Hematopoietic multipotent progenitor cell treated with erythropoietin and hydrocortisone succinate and interleukin-3 and kit ligand, for 15 days (in vitro differentiated cells): ENCODE measurements around the gene LTA.
A peak's percentile ranks its signal among the peaks of the same experiment; 100 is the strongest.
"Not testable (repeated sequence)": the region's sequence is repeated elsewhere in the genome, so short reads cannot be mapped to it uniquely, and the experiment has no call there.

ENCODE experiments used
- DNase-seq: peaks from one replicate; pipeline ENCODE4 v3.0.0-alpha.2; 2015; ENCODE audit warnings: low spot score

Gene LTA

DNA sequence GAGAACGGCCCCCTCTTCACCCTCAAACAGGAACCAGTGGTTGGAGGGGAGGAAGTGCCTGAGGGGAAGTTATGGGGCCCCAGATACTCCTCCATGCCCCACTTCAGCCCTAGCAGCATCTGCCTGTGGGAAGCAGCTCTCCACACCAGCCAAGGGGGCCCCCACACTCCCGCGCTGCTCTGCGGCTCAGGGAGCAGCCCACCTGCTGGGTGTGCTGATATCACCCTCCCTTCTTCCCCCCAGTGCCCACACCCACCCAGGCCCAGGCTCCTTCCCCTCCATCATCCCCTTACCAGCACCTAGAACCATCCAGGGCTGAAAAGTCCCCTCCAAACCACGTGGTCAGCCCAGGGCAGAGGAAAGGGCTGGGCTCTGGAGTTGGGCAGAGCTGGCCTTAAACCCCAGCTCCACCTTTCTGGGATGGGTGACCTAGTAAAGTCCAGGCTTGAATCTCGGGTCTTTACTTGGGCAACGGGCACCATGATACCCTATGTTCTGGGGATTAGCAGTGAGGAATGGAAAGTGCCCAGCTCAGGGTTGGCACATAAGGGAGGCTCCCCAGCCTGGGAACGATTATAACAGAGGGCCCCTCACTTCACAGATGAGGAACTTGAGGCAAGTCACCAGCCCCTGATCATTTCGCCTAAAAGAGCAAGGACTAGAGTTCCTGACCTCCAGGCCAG, 14.7 kb downstream of the LTA start:
- no peak for DNase-seq

DNA sequence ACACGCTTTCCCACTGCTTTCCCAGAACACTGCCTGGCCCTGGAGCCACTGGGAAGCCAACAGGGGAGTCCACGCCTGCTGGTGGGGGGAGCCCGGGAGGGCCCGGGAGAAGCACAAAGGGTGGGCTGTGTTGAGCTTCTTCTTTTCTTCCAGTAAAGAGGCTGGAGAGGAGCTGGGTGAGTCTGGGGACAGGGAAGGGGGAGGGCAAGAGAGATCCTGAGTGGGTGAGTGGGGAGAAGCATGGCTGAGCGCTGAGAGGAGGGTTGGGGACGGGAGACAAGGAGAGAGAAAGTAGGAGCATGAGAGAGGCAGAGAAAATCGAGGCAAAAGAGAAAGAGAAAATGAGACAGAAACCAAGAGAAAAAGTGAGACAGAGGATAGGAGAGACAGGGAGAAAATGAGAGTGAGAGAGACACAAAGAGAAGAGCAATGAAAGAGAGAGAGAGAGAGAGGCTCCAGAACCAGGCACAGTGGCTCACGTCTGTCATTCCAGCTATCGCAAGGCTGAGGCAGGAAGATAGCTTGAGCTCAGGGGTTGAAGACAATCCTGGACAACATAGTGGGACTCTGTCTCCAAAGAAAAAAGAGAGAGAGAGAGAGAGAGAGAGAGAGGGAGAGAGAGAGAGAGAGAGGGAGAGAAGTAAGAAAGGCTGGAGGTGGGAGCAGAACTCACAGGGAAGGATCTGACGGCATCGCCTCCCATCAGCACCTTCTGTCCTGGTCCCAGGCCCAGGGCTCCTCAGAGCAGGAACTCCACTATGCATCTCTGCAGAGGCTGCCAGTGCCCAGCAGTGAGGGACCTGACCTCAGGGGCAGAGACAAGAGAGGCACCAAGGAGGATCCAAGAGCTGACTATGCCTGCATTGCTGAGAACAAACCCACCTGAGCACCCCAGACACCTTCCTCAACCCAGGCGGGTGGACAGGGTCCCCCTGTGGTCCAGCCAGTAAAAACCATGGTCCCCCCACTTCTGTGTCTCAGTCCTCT, 16.0 kb downstream of the LTA start:
- DNase-seq: no peak

DNA sequence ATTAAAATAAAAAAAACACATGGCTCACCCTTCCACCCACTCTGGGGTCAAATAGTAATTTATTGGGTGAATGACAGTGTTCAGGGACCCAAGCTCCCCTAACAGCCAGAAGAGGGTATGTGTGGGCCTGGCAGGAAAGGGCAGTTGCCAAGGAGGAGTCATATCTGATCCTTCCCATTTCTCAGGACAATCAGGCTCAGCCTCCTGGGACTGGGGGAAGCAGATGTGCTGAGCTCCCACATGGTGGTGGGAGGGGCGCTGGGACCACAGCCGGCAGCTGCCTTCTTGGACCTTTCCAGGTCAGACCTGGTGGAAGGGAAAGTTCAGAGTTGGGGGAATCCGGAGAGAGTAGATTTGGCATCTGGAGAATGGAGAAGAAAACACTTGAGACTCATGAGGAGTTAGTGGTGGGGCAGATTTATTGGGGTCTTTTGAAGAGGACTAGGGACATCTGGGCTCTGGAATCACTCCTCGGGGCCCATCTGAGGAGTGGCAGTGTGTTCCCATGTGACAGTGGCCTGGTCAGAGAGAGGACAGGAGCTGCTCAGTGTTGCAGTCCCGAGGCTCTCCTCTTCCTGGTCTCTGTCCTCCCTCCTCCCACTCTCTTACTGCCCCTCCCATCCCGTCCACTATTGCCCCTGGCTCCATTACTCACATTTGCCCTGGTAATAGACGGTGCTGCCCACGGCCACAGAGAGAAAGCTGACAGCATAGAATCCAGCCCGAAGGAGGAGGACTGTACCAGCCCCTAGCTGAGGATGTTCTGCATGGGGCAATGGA, 17.0 kb downstream of the LTA start:
- DNase-seq: no peak

DNA sequence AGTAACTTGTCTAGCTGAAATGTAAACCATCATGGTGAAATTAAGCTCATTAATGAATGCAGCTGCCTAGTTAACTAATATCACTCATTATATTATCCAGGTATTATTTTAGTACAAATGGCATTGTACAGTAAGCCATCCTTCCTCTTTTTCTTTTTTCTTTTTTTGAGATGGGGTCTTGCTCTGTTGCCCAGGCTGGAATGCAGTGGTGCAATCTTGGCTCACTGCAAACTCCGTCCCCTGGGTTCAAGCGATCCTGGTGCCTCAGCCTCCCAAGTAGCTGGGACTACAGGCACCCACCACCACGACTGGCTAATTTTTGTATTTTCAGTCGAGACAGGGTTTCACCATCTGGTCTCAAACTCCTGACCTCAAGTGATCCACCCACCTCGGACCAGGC, 18.6 kb downstream of the LTA start:
- not testable (repeated sequence) for DNase-seq

DNA sequence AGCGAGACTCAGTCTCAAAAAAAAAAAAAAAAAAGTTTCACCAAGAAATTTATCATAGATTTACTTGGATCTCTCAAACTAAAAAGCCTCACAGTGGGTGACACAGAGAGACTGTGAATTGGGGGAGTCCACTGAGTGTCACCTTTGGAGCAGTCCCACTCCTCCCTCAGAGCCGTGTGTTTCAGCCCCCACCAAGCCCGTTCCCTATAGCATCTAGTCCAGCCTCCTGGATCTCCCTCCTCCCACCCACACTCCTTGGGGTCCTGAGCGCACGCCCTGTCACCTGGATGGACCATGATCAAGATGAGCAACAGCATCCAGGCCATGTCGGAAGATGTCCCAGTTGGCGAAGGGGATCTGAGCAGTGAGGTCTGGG, 20.3 kb downstream of the LTA start:
- no peak for DNase-seq

DNA sequence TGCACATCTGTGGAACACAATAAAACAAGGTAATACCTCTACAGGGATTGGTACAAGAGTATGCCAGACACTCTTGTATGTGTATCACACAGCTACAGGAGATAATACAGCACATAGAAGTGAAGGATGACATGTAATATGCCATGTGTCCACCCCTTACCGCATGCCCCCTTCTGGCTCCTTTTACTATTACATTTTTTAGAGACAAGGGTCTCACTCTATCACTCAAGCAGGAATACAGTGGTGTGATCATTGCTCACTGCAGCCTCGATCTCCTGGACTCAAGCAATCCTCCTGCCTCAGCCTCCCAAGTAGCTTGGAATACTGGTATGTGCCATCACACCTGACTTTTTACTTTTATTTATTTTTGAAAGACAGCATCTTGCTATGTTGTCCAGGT, 24.9 kb downstream of the LTA start:
- DNase-seq: peak; percentile 43

DNA sequence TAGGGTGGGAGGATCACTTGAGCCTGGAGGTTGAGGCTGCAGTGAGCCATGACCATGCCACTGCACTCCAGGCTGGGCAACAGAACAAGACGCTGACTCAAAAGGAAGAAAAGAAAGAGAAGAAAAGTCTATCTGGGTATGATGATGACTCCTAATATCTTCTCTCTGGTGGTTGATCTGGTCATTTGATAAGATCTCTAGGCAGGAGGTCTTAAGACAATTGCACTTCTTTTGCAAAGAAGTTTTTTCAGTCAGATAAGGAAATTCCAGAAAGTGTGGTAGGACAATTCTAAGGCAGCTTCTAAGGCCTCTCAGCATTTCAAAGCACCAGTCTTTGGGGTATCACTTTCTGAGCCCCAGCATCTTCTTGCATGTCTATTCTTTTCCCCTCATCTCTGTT, 35.2 kb downstream of the LTA start:
- DNase-seq: no peak

DNA sequence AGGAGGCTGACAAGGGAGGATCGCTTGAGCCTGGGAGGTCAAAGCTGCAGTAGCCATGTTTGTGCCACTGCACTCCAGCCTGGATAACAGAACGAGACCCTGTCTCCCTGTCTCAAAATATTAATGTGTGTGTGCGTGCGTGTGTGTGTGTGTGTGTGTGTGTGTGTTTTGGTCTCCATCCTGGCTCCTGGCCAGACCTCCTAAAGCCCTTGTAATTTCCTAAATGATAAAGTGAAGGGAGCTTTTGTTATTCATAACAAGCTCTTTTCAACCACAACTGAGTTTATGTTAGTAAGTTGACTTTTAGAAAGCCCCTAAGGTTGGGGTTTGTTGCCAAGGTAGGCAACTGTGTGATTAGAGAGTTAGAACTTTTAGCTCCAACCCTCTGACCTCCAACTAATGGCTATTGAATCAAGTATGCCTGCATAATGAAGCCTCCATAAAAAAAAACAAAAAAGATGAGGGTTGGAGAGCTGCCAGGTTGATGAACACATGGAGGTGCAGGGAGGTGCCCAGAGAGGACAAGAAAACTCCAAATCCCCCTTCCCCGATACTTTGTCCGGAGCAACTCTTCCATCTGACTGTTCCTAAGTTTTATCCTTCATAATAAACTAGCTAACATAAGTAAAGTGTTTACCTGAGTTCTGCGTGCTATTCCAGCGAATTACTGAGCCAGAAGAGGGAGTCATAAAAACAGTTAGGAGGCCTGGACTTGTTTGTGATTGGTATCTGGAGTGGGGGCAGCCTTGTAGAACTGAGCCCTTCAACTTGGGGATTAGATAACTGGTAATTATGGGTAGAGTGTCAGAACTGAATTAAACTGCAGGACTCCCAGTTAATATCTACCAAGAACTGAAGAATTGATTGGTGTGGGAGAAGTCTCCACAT, 37.7 kb downstream of the LTA start:
- no peak for DNase-seq

DNA sequence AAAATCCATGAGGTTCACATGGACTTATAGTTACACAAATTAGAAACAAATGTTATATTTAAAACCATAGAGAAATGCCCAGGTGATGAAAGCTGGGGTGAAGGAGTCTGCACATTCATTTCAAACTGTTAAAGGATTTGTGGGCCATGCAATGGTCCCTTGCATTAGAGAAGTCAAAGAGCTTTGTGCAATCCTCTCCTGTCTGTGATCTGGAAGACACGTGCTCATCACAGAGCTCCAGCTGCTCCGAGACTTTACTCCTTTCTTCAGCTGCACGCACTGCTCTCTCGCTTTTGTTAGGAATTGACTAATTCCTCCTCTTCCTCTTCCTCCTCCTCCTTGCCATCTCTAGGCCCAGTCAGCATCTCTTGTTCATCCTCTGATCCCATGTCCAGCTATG, 38.9 kb downstream of the LTA start:
- DNase-seq: no peak

DNA sequence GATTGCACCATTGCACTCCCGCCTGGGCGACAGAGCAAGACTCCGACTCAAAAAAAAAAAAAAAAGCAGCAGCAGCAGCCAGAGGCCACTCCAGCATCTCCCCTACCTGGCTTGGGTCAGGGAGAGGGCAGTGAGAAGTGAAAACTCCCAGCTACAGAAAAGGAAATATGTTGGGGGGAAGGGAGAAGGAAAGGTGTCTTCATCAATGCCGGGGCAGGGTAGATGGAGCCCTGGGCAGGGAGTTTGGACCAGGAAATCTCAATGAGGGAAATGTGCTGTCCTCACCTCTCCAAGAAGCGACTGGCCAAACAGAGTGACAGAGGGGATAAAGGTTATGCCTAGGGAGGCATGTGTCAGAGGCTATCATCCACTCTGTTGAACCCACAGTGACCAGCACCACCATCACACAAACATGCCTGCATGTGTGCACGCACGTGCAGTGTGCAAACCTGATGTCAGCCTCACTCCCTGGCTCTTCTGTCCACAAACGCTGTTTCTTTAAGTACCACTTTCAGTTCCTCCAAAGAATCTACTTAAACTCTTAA, 42.1 kb downstream of the LTA start:
- no peak for DNase-seq

DNA sequence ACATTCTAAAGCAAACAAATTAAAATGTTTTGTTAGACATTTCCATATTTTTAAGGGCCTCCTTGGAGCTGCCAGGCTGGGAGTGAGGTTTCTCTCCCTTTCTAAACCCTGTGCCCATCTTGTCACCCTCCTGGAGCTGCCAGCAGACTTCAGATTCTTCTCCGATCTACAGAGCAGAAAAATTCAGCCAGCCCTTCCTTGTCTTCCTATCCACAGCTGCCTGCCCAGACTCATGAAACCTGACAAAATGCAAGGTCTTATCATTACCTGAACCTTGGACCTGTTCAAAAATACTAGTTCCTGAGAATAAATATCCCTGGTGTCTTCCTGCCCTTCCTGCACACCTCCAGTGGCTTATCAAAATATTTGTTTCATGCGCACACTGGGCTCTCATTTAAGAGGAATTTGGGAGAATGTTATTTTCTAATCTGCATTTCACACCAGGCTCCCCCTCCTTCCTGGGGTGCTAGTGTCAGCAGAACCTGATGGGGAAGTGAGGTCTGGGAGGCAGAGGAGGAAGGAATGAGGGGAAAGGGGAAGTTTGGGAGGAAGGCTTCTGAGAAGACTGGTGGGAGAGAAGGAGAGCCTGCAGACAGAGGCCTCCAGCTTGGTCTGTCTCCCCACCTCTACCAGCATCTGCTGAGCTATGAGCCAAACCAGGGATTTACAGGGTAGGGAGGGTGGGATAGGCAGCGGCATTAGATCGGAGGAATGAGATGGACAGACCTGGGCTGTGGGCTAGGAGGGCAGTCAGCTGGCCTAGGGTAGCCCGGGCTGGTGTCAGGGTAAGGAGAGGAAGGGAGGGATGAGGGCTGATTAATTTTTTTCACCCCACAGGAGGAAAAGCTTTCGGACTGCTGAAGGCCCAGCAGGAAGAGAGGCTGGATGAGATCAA, 42.8 kb downstream of the LTA start, which contains the start of gene AIF1:
Gene AIF1 (plus strand): TSS at position 551 of the 895 bp plus-strand sequence. CDS start 96 bp downstream, at position 647.
- DNase-seq: no peak

DNA sequence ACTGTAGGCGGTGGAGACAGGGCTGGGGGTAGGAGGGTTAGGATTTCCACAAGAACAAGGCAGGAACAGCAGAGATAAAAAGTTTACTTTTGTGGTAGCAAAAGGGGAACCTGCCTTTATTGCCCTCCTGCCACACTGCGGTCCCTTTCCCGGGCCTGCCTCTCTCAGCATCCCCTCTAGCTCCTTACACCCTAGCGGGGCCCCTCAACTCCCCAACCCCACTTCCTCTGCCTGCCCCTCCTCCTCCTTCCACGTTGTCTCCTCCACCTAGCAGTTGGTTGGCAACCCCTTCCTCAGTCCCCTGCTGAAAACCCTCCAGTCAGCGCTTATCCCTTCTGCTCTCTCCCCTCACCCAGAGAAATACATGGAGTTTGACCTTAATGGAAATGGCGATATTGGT, 43.7 kb downstream of the LTA start:
- DNase-seq: no peak

DNA sequence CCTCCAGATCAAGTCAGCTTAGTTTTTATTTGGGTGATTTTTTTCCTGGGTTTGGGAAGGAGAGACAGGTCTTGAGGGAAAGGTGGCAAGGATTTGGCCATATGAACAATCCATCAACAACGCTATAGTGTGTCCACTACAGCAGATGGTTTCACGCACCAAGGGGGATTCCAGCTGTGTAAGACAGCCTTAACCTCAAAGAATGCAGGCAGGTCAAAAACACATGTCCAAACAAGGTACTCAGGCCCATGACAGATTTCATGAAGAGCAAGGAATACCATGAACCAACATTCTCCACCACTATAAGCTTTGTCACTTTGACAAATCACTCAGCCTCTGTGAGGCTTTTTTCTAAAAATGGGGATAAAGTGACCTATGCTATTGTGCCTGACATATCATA, 44.9 kb downstream of the LTA start:
- no peak for DNase-seq

DNA sequence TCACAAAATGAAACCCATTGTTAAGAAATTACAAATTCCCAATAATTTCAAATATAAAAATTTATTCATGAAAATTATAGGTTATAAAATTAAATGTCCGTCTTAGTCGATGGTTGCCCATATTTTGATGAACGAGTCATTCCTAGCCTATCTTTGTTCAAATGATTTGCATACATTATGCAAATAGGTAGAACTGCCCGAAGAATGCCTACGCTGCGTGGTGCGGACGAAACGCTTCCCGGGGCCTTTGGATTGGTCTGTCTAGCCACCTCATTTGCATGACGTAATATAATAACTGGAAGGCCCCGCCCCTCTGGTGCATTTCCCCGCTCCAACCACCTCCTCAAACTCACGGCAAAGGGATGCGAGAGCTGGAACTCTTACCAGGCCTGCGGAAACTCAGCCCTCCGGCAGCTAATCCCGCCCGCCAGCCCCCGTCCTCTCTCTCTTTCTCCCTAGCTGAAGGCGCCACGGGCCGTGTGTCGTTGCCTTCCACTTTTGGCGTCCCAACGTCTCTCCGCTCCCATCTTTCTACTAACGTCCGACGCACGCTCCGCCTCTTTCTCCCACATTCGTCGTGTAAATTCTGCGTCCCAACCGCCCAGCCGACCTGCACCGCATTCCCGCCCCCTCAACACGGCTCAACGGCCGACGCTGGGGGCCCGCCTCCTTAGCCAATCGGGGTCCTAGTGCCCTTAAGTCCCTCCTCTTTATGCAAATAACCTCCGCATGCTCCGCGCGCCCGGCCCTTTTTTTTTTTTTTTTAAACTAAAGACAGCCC, 47.9 kb downstream of the LTA start:
- DNase-seq: peak; percentile 99

DNA sequence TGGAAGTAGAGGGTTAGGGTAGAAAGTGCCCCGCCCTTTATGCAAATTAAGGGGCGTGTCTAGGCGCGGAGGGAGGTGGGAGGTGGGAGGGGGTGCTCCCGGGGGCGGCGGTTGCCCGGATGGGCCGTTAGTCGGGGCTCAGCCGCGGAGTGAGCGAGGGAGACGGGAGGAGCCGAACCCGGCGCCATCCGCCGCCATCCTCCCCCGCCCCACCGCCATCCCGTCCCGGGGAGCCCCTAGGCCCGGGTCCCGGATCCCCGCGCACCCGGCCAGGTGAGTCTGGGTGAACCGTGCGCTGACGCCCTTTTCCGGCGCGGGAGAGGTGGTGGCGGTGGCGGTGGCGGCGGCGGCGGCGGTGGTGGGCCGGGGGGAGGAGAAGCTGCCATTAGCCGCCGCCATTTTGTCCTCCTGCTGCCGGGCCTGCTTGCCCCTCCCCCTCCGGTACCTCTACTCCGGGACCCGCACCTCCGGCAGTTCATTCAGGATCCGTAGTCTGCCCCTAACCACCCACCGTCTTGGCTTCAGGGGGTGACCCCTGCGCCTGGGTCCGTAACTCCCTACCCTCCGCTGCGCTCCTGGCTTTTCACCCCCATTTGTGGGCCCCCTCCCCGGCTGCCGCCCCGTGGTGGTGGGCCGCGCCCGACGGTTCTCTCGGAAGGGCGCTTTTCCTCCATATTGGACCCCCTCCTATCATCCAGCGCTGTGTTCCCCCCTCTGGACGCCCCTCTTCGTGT, 48.7 kb downstream of the LTA start, which contains the start of gene PRRC2A:
Gene PRRC2A (plus strand): TSS at position 130 of the 734 bp plus-strand sequence. CDS start 2,075 bp downstream, outside the sequence.
- DNase-seq: peak; percentile 70

DNA sequence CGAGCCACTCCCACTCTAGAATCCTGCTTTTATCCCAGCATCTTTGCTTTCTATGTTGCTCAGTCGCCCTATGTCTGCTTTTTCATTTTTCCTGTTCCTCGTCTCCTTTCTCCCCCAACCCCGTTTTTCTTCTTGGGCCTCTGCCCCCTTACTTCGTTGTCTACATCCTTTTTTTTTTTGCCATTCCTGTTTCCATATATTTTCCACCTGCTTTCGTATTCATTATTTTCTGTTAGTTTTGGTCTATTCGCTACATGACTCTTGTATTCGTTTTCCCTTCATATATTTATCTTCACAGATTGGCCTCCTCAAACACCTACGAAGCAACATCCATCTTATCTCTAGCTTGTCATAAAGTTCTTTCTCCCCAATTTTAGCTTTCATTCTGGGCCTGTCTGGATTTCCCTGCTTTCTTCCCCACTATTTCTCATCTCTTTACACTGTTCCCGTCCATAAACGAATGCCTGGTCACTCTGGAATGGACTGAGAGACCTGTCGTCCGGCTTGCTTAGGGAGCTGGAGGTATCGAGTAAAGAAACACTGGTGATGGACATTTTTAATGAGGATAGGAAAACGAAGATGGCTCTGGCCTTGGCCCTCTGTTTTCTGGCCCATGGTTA, 49.3 kb downstream of the LTA start:
- peak; percentile 20 for DNase-seq

DNA sequence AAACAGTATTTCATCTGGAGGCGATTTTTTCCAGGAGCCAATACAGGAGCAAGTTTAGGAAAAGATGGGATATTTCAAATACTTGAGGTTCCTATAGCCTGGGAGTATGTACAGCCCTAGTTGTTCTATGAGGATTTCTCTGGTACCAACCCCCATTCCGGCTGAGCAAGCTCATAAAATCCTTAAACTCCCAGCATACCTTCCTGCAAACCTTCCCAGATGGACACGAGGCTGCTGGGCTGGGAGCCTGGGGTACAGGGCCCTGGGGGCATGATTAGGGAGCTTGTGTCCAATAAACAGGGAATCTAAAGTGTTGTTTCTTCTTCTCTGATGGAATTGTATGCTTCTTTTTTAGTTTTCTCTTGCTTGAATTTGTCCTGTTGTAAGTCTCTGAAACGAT, 49.9 kb downstream of the LTA start:
- DNase-seq: no peak

DNA sequence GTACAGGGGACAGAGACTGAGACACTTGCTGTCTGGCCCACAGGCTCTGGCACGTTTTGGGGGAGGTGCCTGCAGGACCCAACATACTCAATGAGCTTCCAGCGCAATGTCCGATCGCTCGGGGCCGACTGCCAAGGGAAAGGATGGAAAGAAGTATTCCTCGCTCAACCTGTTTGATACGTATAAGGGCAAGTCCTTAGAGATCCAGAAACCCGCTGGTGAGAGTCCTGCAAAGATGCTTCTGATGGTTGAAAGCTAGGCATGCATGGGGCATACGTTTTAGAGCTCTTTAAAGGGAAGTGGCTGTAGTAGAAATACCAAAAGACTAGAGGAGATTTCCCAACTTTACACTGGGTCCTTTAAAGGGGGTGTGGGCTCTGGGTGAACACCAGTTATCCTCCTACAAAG, 50.6 kb downstream of the LTA start:
- no peak for DNase-seq
